ENCODE results near the gene EDEM2.

- TF ChIP-seq CTCF (conservative IDR thresholded peaks at IDR 0.05) (no peak), ZFX (IDR thresholded peaks at IDR 0.05) (no peak)
Measured at GRCh38 chr20:35087355-35087754, 59.8 kb downstream of the EDEM2 start.
